Activated CD4-positive, CD25-positive, alpha-beta regulatory T cell treated with anti-CD3 and anti-CD28 coated beads, Interleukin-2, amount 50 U/mL, for 16 hours (primary cell): Measurements from ENCODE around the gene PSMD3.
"Not testable (repeated sequence)": the region's sequence is repeated elsewhere in the genome, so short reads cannot be mapped to it uniquely, and the experiment has no call there.

Experiments used
- DNase-seq: peaks from one replicate; pipeline ENCODE4 v3.0.0-alpha.2; 2020; ENCODE audit warnings: low read depth, low spot score

Gene PSMD3

DNA sequence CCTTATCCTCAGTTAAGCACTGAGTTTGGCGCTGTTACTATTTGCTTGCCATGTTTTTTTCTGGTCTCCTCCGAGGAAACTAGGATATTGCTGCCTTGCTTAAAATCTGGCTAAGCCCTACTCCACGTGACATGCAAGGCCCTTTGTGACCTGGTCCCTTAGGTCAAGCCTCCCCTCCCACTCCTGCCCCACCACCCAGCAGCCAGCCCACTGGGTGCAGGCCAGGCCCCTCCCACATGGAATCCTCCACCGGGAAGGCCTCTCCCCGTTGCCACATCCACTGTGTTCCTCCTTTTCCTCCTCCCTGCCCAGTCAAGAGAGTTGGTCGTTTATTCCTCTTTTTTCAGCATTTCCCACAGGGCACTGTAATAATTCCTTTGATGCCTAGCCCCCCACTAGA, 16.2 kb downstream of the PSMD3 start:
- DNase-seq: no peak

DNA sequence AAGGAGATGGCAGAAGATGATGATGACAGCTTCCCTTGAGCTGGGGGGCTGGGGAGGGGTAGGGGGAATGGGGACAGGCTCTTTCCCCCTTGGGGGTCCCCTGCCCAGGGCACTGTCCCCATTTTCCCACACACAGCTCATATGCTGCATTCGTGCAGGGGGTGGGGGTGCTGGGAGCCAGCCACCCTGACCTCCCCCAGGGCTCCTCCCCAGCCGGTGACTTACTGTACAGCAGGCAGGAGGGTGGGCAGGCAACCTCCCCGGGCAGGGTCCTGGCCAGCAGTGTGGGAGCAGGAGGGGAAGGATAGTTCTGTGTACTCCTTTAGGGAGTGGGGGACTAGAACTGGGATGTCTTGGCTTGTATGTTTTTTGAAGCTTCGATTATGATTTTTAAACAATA, 16.9 kb downstream of the PSMD3 start:
- no peak for DNase-seq

DNA sequence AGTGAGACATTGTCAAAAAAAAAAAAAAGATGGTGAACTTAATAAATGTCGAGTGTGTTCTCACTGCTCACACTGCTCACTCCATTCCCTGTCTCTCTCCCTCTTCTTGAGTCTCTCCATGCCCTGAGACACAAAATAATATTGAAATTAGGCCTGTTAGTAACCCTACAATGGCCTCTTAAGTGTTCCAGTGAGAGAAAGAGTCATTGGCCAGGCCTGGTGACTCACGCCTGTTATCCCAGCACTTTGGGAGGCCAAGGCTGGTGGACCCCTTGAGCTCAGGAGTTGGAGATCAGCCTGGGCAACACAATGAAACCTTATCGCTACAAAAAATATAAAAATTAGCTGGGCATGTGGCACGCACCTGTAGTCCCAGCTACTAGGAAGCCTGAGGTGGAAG, 18.5 kb downstream of the PSMD3 start:
- no peak for DNase-seq

DNA sequence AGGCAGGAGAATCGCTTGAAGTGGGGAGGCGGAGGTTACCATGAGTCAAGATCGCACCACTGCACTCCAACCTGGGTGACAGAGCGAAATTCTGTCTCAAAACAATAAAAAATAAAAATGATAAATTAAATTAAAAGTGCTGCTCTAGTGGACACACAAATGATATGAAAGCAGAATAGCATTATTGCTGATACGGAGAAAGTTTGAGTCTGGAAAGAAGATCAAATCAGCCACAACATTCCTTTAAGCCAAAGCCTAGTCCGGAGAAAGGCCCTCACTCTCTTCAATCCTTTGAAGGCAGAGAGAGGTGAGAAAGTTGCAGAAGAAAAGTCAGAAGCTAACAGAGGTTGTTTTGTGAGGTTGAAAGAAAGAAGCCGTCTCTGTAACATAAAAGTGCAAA, 19.6 kb downstream of the PSMD3 start:
- no peak for DNase-seq

DNA sequence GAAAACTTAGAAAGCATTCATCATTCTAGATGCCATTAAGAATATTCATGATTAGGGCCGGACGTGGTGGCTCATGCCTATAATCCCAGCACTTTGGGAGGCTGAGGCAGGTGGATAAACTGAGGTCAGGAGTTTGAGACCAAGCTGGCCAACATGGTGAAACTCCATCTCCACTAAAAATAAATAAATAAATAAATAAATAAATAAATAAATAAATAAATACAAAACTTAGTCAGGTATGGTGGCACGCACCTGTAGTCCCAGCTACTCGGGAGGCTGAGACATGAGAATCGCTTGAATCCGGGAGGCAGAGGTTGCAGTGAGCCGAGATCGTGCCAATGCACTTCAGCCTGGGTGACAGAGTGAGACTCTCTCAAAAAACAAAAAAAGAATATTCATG, 20.7 kb downstream of the PSMD3 start:
- DNase-seq: not testable (repeated sequence)

DNA sequence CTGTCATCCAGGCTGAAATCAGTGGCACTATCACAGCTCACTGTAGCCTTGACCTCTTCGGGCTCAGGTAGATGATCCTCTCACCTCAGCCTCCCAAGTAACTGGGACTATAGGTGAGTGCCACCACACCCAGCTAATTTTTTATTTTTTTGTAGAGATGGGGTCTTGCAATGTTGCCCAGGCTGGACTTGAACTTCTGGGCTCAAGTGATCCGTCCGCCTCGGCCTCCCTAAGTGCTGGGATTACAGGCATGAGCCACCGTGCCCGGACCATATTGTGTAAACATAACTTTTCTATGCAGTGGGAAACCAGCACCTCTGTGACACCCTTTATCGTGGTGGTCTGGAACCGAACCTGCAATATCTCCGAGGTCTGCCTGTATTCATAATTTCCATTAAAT, 23.5 kb downstream of the PSMD3 start:
- DNase-seq: no peak

DNA sequence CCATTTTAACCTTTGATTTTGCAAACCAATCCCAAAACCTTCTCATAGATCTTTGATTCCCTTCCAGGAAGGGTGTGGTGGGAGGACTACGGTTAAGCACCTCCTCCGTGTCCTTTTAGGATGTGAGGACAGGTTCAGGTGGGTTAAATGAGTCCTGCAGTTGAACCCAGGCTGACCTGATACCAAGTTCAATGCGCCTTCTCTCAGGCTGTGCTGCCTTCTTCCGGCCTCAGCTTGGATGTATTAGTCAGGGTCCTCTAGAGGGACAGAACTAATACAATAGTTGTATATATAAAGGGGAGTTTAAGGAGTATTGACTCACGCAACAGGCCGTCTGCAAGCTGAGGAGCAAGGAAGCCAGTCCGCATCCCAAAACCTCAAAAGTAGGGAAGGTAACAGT, 24.1 kb downstream of the PSMD3 start:
- no peak for DNase-seq

DNA sequence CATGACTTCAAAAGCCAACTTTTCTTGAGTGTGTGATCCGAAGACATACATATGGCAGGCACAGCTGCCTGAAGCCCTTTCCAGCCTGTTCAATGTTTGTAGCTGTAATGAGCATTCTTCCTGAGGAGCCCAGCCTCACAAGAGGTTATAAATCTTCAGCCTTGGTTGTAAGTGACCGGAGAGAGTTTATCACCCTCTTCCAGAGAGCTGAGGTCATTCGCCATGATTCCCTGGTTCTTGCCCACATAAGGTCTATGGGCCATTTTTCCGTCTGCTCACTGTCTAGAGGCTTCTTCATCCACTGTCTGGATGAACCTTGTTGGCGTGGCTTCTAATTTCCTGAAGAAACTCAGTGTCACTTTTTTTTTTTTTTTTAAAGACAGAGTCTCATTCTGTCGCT, 24.9 kb downstream of the PSMD3 start:
- no peak for DNase-seq

DNA sequence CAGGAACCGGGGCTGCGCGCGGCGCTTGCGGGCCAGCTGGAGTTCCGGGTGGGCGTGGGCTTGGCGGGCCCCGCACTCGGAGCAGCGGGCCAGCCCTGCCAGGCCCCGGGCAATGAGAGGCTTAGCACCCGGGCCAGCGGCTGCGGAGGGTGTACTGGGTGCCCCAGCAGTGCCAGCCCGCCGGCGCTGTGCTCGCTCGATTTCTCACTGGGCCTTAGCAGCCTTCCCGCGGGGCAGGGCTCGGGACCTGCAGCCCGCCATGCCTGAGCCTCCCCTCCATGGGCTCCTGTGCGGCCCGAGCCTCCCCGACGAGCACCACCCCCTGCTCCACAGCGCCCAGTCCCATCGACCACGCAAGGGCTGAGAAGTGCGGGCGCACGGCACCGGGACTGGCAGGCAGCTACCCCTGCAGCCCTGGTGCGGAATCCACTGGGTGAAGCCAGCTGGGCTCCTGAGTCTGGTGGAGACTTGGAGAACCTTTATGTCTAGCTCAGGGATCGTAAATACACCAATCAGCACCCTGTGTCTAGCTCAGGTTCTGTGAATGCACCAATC, 30.4 kb downstream of the PSMD3 start:
- DNase-seq: not testable (repeated sequence)

DNA sequence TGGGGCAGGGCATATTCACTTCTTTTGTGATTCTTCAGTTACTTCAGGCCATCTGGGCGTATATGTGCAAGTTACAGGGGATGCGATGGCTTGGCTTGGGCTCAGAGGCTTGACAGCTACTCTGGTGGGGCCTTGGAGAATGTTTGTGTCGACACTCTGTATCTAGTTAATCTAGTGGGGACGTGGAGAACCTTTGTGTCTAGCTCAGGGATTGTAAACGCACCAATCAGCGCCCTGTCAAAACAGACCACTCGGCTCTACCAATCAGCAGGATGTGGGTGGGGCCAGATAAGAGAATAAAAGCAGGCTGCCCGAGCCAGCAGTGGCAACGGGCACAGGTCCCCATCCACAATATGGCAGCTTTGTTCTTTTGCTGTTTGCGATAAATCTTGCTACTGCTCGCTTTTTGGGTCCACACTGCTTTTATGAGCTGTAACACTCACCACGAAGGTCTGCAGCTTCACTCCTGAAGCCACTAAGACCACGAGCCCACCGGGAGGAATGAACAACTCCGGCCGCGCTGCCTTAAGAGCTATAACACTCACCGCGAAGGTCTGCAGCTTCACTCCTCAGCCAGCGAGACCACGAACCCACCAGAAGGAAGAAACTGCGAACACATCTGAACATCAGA, 31.5 kb downstream of the PSMD3 start:
- not testable (repeated sequence) for DNase-seq

DNA sequence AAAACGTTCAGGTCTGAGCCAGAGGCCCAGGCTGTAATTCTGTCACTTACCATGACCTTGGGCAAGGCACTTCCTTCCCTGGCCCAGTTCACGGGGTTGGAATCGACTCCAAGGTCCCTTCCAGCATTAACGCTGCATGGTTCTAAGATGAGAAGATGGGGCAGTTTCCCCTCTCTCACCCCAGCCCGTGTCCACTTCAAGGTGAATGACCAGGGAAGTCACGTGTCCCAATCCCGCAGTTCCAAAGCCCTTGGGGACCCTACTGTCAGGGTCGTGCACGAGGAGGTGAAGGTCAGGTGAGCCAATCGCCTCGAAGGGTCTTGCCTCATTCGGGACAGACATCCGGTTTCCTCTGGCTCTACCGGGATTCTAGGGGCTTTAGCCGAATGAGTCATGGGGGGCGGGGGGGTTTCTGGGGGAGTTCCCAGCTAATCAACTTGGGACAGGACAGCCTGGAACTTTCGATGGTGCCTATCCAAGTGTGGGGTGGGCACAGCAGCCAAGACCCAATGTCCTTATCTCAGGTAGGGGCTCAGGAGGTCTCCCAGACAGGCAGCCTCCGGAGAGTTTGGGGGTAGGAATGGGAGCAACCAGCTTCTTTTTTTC, 33.9 kb downstream of the PSMD3 start:
- DNase-seq: no peak

DNA sequence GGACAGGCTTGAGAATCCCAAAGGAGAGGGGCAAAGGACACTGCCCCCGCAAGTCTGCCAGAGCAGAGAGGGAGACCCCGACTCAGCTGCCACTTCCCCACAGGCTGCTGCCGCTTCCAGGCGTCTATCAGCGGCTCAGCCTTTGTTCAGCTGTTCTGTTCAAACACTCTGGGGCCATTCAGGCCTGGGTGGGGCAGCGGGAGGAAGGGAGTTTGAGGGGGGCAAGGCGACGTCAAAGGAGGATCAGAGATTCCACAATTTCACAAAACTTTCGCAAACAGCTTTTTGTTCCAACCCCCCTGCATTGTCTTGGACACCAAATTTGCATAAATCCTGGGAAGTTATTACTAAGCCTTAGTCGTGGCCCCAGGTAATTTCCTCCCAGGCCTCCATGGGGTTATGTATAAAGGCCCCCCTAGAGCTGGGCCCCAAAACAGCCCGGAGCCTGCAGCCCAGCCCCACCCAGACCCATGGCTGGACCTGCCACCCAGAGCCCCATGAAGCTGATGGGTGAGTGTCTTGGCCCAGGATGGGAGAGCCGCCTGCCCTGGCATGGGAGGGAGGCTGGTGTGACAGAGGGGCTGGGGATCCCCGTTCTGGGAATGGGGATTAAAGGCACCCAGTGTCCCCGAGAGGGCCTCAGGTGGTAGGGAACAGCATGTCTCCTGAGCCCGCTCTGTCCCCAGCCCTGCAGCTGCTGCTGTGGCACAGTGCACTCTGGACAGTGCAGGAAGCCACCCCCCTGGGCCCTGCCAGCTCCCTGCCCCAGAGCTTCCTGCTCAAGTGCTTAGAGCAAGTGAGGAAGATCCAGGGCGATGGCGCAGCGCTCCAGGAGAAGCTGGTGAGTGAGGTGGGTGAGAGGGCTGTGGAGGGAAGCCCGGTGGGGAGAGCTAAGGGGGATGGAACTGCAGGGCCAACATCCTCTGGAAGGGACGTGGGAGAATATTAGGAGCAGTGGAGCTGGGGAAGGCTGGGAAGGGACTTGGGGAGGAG, 34.7 kb downstream of the PSMD3 start, which contains the start of gene CSF3:
Gene CSF3, plus strand, starts transcription at position 436 of the 993 bp plus-strand sequence. Its CDS starts 35 bp downstream, at position 471.
- DNase-seq: no peak

DNA sequence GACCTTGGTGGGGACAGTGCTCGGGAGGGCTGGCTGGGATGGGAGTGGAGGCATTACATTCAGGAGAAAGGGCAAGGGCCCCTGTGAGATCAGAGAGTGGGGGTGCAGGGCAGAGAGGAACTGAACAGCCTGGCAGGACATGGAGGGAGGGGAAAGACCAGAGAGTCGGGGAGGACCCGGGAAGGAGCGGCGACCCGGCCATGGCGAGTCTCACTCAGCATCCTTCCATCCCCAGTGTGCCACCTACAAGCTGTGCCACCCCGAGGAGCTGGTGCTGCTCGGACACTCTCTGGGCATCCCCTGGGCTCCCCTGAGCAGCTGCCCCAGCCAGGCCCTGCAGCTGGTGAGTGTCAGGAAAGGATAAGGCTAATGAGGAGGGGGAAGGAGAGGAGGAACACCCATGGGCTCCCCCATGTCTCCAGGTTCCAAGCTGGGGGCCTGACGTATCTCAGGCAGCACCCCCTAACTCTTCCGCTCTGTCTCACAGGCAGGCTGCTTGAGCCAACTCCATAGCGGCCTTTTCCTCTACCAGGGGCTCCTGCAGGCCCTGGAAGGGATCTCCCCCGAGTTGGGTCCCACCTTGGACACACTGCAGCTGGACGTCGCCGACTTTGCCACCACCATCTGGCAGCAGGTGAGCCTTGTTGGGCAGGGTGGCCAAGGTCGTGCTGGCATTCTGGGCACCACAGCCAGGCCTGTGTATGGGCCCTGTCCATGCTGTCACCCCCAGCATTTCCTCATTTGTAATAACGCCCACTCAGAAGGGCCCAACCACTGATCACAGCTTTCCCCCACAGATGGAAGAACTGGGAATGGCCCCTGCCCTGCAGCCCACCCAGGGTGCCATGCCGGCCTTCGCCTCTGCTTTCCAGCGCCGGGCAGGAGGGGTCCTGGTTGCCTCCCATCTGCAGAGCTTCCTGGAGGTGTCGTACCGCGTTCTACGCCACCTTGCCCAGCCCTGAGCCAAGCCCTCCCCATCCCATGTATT, 35.7 kb downstream of the PSMD3 start:
- DNase-seq: no peak

DNA sequence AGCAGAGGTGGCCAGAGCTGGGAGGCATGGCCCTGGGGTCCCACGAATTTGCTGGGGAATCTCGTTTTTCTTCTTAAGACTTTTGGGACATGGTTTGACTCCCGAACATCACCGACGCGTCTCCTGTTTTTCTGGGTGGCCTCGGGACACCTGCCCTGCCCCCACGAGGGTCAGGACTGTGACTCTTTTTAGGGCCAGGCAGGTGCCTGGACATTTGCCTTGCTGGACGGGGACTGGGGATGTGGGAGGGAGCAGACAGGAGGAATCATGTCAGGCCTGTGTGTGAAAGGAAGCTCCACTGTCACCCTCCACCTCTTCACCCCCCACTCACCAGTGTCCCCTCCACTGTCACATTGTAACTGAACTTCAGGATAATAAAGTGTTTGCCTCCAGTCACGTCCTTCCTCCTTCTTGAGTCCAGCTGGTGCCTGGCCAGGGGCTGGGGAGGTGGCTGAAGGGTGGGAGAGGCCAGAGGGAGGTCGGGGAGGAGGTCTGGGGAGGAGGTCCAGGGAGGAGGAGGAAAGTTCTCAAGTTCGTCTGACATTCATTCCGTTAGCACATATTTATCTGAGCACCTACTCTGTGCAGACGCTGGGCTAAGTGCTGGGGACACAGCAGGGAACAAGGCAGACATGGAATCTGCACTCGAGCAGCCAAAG, 36.9 kb downstream of the PSMD3 start:
- DNase-seq: no peak

DNA sequence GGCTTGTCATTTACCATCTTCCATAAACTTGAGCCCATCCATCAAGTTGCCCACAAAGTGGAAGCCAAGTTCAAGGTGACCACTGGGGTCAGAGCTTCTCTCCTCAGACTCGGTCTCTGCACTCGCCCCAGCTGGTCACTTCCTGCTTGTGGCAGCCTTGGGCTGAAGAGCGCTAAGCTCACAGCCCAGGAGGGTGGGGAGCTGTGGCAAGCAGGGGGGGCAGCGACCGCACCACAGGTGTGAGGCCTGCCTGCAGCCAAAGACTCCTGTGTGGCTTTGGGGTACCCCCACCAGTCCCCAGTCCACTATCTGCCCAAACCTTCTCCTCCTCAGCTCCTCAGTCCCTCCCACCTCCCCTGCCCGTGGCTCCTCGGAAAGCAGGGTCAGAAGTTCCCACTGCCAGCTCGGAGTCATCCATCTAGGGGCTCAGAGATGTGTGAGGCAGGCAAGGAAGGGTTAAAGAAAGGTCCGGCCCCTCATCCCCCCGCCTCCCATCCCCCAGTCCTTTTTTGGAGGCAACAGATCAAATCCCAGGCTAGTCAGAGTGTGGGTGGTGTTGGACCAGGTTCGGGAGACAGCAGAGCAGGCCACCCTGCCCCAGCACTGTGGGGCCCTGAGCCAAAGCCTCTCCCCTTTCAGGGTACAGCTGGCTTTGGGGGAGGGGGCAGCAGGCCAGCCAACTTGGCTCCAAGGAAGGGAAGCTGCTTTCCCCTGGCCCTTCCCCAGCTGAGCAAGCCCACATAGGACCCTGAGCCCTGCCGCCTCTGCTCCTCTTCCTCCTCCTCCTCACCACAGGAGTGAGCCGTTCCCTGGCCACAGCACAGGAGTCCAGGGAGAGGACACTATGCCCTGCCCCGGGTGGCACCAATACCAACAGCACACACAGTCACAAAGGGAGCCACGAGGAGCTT, 37.9 kb downstream of the PSMD3 start:
- no peak for DNase-seq

DNA sequence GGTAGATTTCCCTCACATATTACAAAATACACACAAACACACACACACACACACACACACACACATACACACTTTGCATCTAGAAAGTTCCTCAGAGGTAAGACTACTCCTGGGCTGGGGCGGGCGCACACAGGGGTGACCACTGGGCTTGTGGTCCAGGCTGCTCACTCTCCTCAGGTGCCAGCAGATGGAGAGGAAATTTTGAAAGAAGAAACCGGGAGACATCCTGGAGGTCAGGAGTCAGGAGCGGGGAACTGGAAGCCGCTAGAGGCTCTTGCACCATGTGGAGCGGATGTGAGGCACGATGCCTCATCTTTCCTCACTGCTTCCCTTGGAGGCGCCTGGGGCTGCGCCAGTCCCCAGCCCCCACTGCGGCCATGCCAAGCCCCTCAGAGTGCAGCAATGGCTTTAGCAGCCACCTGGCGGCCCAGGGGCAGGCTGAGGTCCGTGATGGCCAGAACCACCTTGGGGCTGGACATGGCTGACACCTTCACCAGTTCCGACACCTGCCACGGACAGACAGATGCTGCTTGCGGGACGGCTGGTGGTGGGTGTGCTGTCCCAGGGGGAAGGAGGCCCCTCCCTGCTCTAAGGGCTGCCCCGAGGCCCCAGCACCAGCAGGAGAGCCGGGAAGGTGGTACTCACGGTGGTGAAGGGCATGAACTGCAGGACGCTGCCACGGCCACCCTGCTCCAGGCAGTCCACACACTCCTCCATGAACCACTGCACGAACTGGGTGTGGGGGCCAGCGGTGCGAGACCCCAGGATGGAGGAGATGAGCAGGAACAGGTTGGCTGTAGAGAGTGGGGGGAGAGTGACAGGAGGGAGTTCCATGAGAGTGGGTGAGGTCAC, 38.8 kb downstream of the PSMD3 start:
- DNase-seq: no peak

DNA sequence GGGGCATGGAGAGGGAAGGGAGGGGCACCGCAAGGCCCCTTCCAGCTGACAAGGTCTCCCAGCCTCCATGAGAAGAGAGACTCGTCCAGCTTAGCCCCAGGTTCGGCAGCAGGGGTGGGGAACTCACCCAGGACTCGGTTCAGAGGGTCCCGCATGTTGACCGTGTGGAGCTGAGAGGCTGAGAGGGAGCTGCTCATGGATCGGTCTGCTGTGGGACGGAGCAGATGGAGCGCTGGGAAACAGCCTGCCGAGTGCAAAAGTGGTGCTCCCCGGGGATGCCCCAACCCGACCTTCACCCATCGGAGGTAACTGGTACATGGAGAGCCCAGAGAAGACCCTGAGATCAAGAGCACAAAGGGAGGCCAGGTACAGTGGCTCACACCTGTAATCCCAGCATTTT, 39.5 kb downstream of the PSMD3 start:
- no peak for DNase-seq

DNA sequence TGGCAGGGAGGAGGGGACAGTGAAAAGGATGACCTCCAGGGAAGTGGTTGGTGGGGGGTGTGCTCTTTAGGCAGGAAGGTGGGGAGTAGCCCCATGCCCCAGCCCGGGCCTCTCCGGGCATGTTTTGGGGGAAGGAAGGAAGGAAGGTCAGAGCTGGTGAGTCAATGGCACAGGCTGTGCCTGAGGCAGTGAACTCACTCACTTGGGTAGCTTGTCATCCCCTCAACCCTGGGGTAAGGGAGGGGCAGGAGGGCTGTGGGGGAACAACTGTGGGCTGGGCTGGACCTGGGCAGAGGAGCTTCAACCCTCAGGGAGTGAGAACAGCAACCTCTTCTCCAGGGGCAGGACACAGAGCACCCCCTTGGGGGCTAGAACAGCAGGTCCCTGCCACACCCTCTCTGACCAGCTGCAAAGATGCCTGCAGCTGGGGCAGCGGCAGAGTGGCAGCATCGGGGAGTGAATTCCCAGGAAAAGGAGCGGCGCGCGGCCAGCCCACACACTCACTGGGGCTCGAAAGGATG, 40.9 kb downstream of the PSMD3 start:
- no peak for DNase-seq
